ENCODE results near the gene TSPAN7. TPM values are rescaled to one million over a fixed set of nuclear protein-coding genes. Genes with fewer than 3 reads are reported as not detected.

Gene TSPAN7
- total RNA-seq = under 1 TPM; 0.12 to 0.21 TPM

GRCh38 chrX:38561126-38561868 is at the start of gene TSPAN7:
Gene TSPAN7 (plus strand): TSS chrX:38561542. CDS start chrX:38561547, 5 bp downstream.
- H3K27me3 Mint-ChIP-seq = peaks cover 25% of the 10 kb centered on the region
- peaks cover 8% of the 10 kb centered on the region for H3K4me1 Mint-ChIP-seq
- peak; percentile 75 for DNase-seq
- H3K9me3 Mint-ChIP-seq = no peaks in the 10 kb centered on the region
- no peak within 1 kb of the TSS for H3K27ac Mint-ChIP-seq
- no peaks in the 10 kb centered on the region for H3K36me3 Mint-ChIP-seq (ENCODE audit: low read depth)
- ChIA-PET CTCF (no interaction called here), POLR2A (no interaction called here)
- peak within 1 kb of the TSS; percentile 66 for H3K4me3 Mint-ChIP-seq

DNA sequence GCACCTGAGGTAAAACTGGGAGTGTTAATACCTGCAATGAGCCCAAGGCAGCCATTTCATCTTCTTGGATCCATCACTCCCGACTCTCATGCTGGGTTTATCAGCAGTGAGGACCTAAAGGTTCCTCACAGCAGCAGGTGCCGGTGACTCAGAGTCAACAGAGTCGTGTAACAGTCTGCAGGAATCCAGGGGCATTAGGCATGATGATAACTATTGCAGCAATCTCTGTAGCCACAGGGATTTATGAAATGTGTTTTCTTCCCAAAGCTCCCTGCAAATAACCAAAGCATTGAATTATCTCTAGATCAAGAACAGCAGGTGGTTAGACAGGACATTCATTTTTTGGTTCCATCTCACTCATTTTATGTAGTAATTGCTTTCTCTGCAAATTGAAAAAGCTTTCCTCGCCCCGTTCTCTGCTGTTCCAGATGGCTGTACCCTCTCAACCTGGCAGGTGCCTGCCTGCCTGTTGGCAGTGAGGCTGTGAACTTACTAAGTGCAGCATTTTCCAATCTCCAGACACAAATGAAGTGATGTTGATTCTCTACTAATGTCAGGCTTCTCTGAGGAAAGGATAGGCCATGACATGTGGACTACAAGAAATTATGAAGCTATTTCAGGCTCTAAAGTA is 48.1 kb upstream of the TSPAN7 start:
- peaks cover 3% of the 10 kb centered on the region for H3K4me1 Mint-ChIP-seq
- H3K36me3 Mint-ChIP-seq (ENCODE audit: low read depth) = no peaks in the 10 kb centered on the region
- H3K4me3 Mint-ChIP-seq = no peak overlapping the region
- H3K9me3 Mint-ChIP-seq = no peaks in the 10 kb centered on the region
- ChIA-PET POLR2A (no interaction called here), CTCF (no interaction called here)
- no peaks in the 10 kb centered on the region for H3K27me3 Mint-ChIP-seq
- H3K27ac Mint-ChIP-seq = no peak overlapping the region
- no peak for DNase-seq

DNA sequence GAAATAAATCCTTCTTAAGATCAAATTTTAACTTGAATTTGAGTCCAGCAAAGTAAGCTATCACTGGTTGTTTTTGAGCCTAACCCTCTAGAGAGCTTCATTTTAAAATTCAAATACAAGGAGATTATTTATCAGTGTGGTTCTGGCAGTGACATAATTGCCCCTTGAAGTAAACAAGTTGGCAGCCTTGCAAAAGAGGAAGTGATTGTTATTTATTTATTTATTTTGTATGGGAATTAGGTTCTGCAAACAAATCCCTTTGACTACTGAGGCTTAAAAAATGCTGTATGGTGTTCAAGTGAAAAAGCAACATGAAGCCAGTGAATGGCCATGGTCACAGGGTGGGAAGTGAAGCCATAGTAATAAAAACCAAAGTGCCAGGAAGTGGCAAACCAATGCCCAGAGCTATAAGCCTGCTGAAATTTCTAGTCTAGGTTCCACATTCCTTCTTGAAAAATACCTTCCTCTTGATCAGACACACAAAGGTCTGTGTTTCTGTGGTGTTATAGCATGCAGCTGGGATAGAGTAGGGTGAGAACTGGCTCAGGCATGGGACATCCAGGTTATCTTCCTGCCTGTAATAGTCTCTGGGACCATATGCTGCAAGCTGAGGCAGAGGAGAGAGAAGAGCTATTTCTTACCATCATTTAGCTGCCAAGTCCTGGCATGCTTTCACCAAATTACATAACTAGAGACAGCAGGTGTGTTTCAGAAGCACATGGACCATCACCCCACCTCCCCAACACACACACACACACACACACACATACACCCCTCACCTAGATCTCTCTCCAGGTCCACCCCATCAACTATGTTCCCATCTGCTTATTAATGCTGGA is 47.1 kb upstream of the TSPAN7 start:
- Mint-ChIP-seq H3K9me3 (no peaks in the 10 kb centered on the region), H3K36me3 (ENCODE audit: low read depth) (no peaks in the 10 kb centered on the region), H3K4me1 (peaks cover 3% of the 10 kb centered on the region), H3K4me3 (no peak overlapping the region), H3K27me3 (no peaks in the 10 kb centered on the region), H3K27ac (no peak overlapping the region)
- CTCF ChIA-PET = no interaction called here
- no peak for DNase-seq
- POLR2A ChIA-PET = no interaction called here

GRCh38 chrX:38515291-38515690 is 46.1 kb upstream of the TSPAN7 start:
- no peak for DNase-seq
- no peaks in the 10 kb centered on the region for H3K36me3 Mint-ChIP-seq (ENCODE audit: low read depth)
- H3K9me3 Mint-ChIP-seq = no peaks in the 10 kb centered on the region
- peaks cover 3% of the 10 kb centered on the region for H3K4me1 Mint-ChIP-seq
- no peak overlapping the region for H3K27ac Mint-ChIP-seq
- H3K27me3 Mint-ChIP-seq = no peaks in the 10 kb centered on the region
- ChIA-PET POLR2A (no interaction called here), CTCF (no interaction called here)
- H3K4me3 Mint-ChIP-seq = no peak overlapping the region

DNA sequence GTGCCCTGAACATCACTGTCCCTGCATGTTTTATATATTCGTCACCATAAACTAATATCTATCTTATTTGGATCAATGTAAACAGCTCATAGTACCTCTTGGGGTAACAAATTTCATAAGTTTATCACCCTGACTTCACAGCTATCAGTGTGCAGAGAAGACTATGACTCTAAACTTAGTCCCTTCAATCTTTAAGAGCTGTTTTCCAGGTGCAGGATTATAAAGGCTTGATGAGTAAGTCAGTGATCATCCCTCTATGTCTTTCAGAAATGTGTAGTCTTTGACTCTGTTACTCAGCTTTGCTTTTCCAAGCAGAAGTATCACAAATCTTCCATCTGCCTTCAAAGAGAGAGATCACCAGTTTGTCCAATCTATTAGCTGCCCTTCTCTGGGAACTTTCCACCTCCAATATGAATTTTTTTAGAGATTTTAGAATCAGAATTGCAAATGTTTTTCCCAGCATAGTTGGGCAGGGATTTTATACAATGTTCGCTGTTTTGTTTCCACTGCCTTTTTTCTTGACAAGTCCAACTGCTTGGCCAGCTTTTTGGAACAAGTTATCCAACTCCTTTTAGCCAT is 45.1 kb upstream of the TSPAN7 start:
- DNase-seq = no peak
- Mint-ChIP-seq H3K4me3 (no peak overlapping the region), H3K4me1 (peaks cover 3% of the 10 kb centered on the region), H3K9me3 (no peaks in the 10 kb centered on the region), H3K27me3 (no peaks in the 10 kb centered on the region), H3K27ac (no peak overlapping the region), H3K36me3 (ENCODE audit: low read depth) (no peaks in the 10 kb centered on the region)
- ChIA-PET POLR2A (no interaction called here), CTCF (no interaction called here)

- ChIA-PET POLR2A (no interaction called here), CTCF (no interaction called here)
- H3K36me3 Mint-ChIP-seq (ENCODE audit: low read depth) = no peaks in the 10 kb centered on the region
- H3K27ac Mint-ChIP-seq = no peak overlapping the region
- no peak for DNase-seq
- H3K4me3 Mint-ChIP-seq = no peak overlapping the region
- no peaks in the 10 kb centered on the region for H3K4me1 Mint-ChIP-seq
- no peaks in the 10 kb centered on the region for H3K9me3 Mint-ChIP-seq
- H3K27me3 Mint-ChIP-seq = no peaks in the 10 kb centered on the region
Observed at GRCh38 chrX:38519651-38520050, 41.7 kb upstream of the TSPAN7 start.

DNA sequence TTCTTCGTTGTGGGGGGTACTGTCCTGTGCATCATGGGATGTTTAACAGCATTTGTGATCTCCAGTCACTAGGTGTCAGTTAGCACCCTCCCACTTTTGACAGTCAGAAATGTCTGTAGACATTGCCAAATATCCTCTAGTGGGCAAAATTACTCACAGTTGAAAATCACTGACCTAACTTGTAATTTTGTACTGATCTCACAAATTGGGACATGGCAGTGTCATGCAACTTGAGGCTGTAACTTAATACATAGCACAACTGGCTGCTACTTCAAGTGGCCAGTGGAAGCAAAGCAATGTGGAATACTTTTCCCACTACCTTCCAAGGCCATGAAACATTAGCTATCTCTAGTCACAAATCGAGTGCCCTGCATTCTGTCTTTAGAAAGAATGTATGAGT is 23.2 kb upstream of the TSPAN7 start:
- Mint-ChIP-seq H3K4me1 (no peaks in the 10 kb centered on the region), H3K4me3 (no peak overlapping the region), H3K27me3 (no peaks in the 10 kb centered on the region), H3K27ac (no peak overlapping the region), H3K36me3 (ENCODE audit: low read depth) (no peaks in the 10 kb centered on the region), H3K9me3 (no peaks in the 10 kb centered on the region)
- POLR2A ChIA-PET = no interaction called here
- no peak for DNase-seq
- CTCF ChIA-PET = no interaction called here

GRCh38 chrX:38539748-38540147 is 21.6 kb upstream of the TSPAN7 start:
- no peaks in the 10 kb centered on the region for H3K4me1 Mint-ChIP-seq
- no peak overlapping the region for H3K4me3 Mint-ChIP-seq
- H3K27ac Mint-ChIP-seq = no peak overlapping the region
- no peaks in the 10 kb centered on the region for H3K27me3 Mint-ChIP-seq
- DNase-seq = no peak
- ChIA-PET CTCF (no interaction called here), POLR2A (no interaction called here)
- no peaks in the 10 kb centered on the region for H3K9me3 Mint-ChIP-seq
- H3K36me3 Mint-ChIP-seq (ENCODE audit: low read depth) = no peaks in the 10 kb centered on the region

DNA sequence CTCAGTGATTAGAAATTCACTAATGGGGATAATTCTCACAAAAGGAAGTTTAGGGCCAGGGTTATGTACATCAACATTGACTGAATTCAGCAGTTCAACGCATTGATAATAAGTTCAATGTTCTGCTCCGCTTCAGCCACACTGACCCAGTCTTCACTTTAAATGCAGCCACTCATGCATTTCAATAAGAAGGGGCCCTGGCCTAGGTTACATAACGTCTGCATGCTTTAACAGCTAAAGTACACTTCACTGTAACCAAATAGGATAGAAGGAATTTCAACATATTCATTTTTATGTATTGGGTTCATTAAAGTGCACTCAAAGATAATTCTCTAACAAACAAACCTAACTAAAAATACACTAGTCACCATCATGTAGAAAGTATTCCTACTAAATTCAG is 12.8 kb upstream of the TSPAN7 start:
- no peaks in the 10 kb centered on the region for H3K4me1 Mint-ChIP-seq
- ChIA-PET POLR2A (no interaction called here), CTCF (no interaction called here)
- H3K27me3 Mint-ChIP-seq = no peaks in the 10 kb centered on the region
- H3K9me3 Mint-ChIP-seq = no peaks in the 10 kb centered on the region
- no peaks in the 10 kb centered on the region for H3K36me3 Mint-ChIP-seq (ENCODE audit: low read depth)
- no peak overlapping the region for H3K27ac Mint-ChIP-seq
- no peak for DNase-seq
- no peak overlapping the region for H3K4me3 Mint-ChIP-seq

GRCh38 chrX:38552721-38553120 is 8.6 kb upstream of the TSPAN7 start:
- CTCF ChIA-PET = no interaction called here
- H3K27me3 Mint-ChIP-seq = no peaks in the 10 kb centered on the region
- POLR2A ChIA-PET = no interaction called here
- no peak overlapping the region for H3K27ac Mint-ChIP-seq
- H3K4me3 Mint-ChIP-seq = no peak overlapping the region
- no peaks in the 10 kb centered on the region for H3K4me1 Mint-ChIP-seq
- no peaks in the 10 kb centered on the region for H3K9me3 Mint-ChIP-seq
- DNase-seq = no peak
- H3K36me3 Mint-ChIP-seq (ENCODE audit: low read depth) = no peaks in the 10 kb centered on the region

GRCh38 chrX:38558686-38559085 is 2.7 kb upstream of the TSPAN7 start:
- Mint-ChIP-seq H3K27ac (no peak overlapping the region), H3K4me3 (no peak overlapping the region), H3K9me3 (no peaks in the 10 kb centered on the region), H3K4me1 (peaks cover 8% of the 10 kb centered on the region), H3K36me3 (ENCODE audit: low read depth) (no peaks in the 10 kb centered on the region), H3K27me3 (peaks cover 17% of the 10 kb centered on the region)
- CTCF ChIA-PET = no interaction called here
- POLR2A ChIA-PET = no interaction called here
- no peak for DNase-seq

DNA sequence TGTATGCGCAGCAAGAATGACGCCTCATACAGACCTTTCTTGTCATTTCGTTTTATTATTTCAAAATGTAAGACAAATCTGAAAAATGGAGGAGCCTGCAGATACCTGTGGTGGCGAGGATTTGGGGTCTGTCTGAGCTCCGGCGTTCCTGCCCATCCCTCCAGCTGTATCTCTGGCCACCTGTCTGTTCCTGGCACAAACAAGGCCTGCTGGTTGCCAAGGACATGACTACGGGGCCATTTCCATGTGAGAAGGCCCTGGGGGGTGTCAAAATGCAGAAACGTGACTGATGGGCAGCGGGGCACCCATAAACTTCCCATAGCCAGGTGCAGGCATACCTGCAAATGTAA is 591 bp upstream of the TSPAN7 start:
- no peaks in the 10 kb centered on the region for H3K9me3 Mint-ChIP-seq
- H3K4me1 Mint-ChIP-seq = peaks cover 8% of the 10 kb centered on the region
- CTCF ChIA-PET = no interaction called here
- no peak overlapping the region for H3K27ac Mint-ChIP-seq
- H3K36me3 Mint-ChIP-seq (ENCODE audit: low read depth) = no peaks in the 10 kb centered on the region
- H3K4me3 Mint-ChIP-seq = peak overlapping the region; percentile 62
- peaks cover 25% of the 10 kb centered on the region for H3K27me3 Mint-ChIP-seq
- no peak for DNase-seq
- POLR2A ChIA-PET = no interaction called here

DNA sequence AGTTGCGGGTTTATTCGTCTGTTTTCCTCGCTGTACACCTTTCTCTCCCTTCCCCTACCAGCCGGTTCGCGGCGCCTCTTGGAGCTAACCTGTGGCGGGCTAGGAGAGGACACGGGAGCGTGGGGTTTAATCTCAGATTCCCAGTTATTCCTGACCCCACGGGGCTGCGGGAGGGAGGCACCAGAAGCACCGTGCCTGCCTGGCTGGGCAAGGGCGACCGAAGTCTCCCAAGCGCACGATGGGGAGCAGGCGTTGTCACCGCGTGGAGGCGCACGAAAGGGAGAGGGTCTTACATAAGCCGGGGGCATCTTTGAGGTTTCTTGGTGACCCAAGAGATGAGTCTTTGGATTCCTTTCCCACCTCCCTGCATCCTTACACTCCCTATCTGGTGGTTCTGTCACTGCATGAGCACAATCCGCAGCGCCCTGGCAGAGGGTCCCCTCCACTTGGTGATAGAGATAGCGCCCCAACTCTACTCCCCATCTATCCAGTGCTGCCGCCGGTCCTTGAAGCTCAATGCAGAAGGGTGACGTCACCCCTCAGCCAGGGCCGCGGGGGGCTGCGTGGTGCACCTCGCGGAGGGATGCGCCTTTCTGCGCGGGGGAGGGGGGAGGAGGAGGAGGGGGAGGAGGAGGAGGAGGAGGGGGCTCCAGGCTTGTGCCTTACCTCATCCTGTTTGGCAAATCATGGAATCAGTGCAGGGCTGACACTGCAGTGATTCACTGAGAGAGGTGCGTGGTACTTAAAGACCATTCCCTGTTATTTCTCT is 793 bp downstream of the TSPAN7 start:
- Mint-ChIP-seq H3K4me1 (peaks cover 8% of the 10 kb centered on the region), H3K27me3 (peaks cover 25% of the 10 kb centered on the region), H3K4me3 (peak overlapping the region; percentile 66), H3K36me3 (ENCODE audit: low read depth) (no peaks in the 10 kb centered on the region), H3K27ac (no peak overlapping the region), H3K9me3 (no peaks in the 10 kb centered on the region)
- ChIA-PET POLR2A (no interaction called here), CTCF (no interaction called here)
- DNase-seq = no peak
